OCI-LY1 (cell line): Measurements from ENCODE around the gene SLC9A9.
A peak's percentile ranks its signal among the peaks of the same experiment; 100 is the strongest.

Experiments
- H2AFZ ChIP-seq: fragments of 200-600 bp; sonication (generic), shearing (Covaris generic); 2 replicates; pipeline ENCODE4 v1.6.0; 2014; ENCODE audit warnings: antibody characterized with exemption, mild to moderate bottlenecking, low read length
- H3F3A ChIP-seq: fragments of 200-600 bp; sonication (generic), shearing (Covaris generic); 2 replicates; pipeline ENCODE4 v1.6.0; 2014; ENCODE audit warnings: mild to moderate bottlenecking, antibody characterized with exemption, low read length, moderate library complexity; ENCODE audit not compliant: insufficient read depth
- H3K27ac ChIP-seq: fragments of 200-600 bp; sonication (generic); 2 replicates; pipeline ENCODE4 v1.5.1; 2014; ENCODE audit warnings: low read length, mixed run types, mild to moderate bottlenecking, low read depth; ENCODE audit not compliant: poor library complexity, severe bottlenecking
- H3K27me3 ChIP-seq: fragments of 200-600 bp; sonication (generic); 2 replicates; pipeline ENCODE4 v1.6.0; 2014; ENCODE audit warnings: antibody characterized with exemption, mild to moderate bottlenecking, low read length, moderate library complexity; ENCODE audit not compliant: insufficient read depth
- H3K36me3 ChIP-seq: fragments of 200-600 bp; sonication (generic); 2 replicates; pipeline ENCODE4 v1.6.1; 2014; ENCODE audit warnings: mild to moderate bottlenecking, antibody characterized with exemption, low read length, moderate library complexity, mixed read lengths; ENCODE audit not compliant: insufficient read depth
- H3K4me1 ChIP-seq: fragments of 200-600 bp; sonication (generic); 2 replicates; pipeline ENCODE4 v1.5.1; 2014; ENCODE audit warnings: mild to moderate bottlenecking, low read length, moderate library complexity; ENCODE audit not compliant: insufficient read depth, severe bottlenecking
- H3K4me2 ChIP-seq: fragments of 200-600 bp; sonication (generic), shearing (Covaris generic); 2 replicates; pipeline ENCODE4 v1.6.1; 2014; ENCODE audit warnings: low read length
- H3K4me3 ChIP-seq: fragments of 200-600 bp; sonication (generic); 2 replicates; pipeline ENCODE4 v1.5.1; 2014; ENCODE audit warnings: low read length, low read depth, mild to moderate bottlenecking, mixed read lengths; ENCODE audit not compliant: poor library complexity, severe bottlenecking
- H3K79me2 ChIP-seq: fragments of 200-600 bp; shearing (Covaris generic); 2 replicates; pipeline ENCODE4 v1.6.1; 2016; ENCODE audit warnings: mixed run types, low read length, mixed read lengths; ENCODE audit not compliant: insufficient read depth
- H3K9ac ChIP-seq: fragments of 200-600 bp; sonication (generic), shearing (Covaris generic); 2 replicates; pipeline ENCODE4 v1.6.1; 2014; ENCODE audit warnings: mild to moderate bottlenecking, low read length, mixed read lengths
- H3K9me2 ChIP-seq: fragments of 200-600 bp; sonication (generic), shearing (Covaris generic); 2 replicates; pipeline ENCODE4 v1.6.1; 2014; ENCODE audit warnings: low read depth, mild to moderate bottlenecking, low read length, mixed read lengths
- H3K9me3 ChIP-seq: fragments of 200-600 bp; shearing (Covaris generic); 2 replicates; pipeline ENCODE4 v1.6.1; 2014; ENCODE audit warnings: low read length, mixed read lengths
- H4K20me1 ChIP-seq: fragments of 200-600 bp; sonication (generic), shearing (Covaris generic); 2 replicates; pipeline ENCODE4 v1.6.0; 2016; ENCODE audit warnings: mild to moderate bottlenecking, low read length; ENCODE audit not compliant: insufficient read depth
- EZH2 ChIP-seq: fragments of 200-600 bp; sonication (generic), shearing (Covaris generic); IDR thresholded peaks from 2 replicates; pipeline ENCODE4 v1.8.0; 2017; ENCODE audit warnings: borderline replicate concordance, mixed run types, mild to moderate bottlenecking, antibody characterized with exemption, low read length, moderate library complexity, mixed read lengths
- TF ChIP-seq, protein P1 (sequence below): fragments of 200-600 bp; sonication (generic), shearing (Covaris generic); IDR thresholded peaks from 2 replicates; pipeline ENCODE4 v1.5.1; 2017; ENCODE audit warnings: mild to moderate bottlenecking, antibody characterized with exemption, low read length, moderate library complexity, mixed read lengths

SLC9A9 gene

GRCh38 chr3:143503325-143503885 is 344.9 kb downstream of the SLC9A9 start:
- no peaks in the 10 kb centered on the region for H3F3A ChIP-seq
- H2AFZ ChIP-seq: no peak overlapping the region

GRCh38 chr3:143502081-143502480 is 346.2 kb downstream of the SLC9A9 start:
- H3K36me3 ChIP-seq: no peaks in the 10 kb centered on the region
- no peak overlapping the region for H3K4me3 ChIP-seq
- H3K4me1 ChIP-seq: no peaks in the 10 kb centered on the region
- no peaks in the 10 kb centered on the region for H3K27me3 ChIP-seq
- no peak overlapping the region for H2AFZ ChIP-seq
- no peaks in the 10 kb centered on the region for H3K79me2 ChIP-seq
- H3K4me2 ChIP-seq: no peak overlapping the region
- no peaks in the 10 kb centered on the region for H3F3A ChIP-seq
- H3K9me2 ChIP-seq: no peaks in the 10 kb centered on the region
- TF ChIP-seq, protein P1, sequence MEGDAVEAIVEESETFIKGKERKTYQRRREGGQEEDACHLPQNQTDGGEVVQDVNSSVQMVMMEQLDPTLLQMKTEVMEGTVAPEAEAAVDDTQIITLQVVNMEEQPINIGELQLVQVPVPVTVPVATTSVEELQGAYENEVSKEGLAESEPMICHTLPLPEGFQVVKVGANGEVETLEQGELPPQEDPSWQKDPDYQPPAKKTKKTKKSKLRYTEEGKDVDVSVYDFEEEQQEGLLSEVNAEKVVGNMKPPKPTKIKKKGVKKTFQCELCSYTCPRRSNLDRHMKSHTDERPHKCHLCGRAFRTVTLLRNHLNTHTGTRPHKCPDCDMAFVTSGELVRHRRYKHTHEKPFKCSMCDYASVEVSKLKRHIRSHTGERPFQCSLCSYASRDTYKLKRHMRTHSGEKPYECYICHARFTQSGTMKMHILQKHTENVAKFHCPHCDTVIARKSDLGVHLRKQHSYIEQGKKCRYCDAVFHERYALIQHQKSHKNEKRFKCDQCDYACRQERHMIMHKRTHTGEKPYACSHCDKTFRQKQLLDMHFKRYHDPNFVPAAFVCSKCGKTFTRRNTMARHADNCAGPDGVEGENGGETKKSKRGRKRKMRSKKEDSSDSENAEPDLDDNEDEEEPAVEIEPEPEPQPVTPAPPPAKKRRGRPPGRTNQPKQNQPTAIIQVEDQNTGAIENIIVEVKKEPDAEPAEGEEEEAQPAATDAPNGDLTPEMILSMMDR: no peak
- TF ChIP-seq EZH2: no peak
- H3K9me3 ChIP-seq: no peaks in the 10 kb centered on the region
- H3K27ac ChIP-seq: no peak overlapping the region
- H4K20me1 ChIP-seq: no peaks in the 10 kb centered on the region
- no peak overlapping the region for H3K9ac ChIP-seq

More at GRCh38 chr3:143503325-143503885, 344.9 kb downstream of the SLC9A9 start:
- Histone ChIP-seq H3K9me3 (no peaks in the 10 kb centered on the region), H3K27ac (no peak overlapping the region), H3K4me2 (no peak overlapping the region), H4K20me1 (no peaks in the 10 kb centered on the region), H3K4me1 (no peaks in the 10 kb centered on the region), H3K9me2 (no peaks in the 10 kb centered on the region), H3K27me3 (no peaks in the 10 kb centered on the region), H3K9ac (no peak overlapping the region), H3K79me2 (no peaks in the 10 kb centered on the region), H3K4me3 (no peak overlapping the region), H3K36me3 (no peaks in the 10 kb centered on the region)
- TF ChIP-seq, protein P1: no peak

- Histone ChIP-seq H4K20me1 (no peaks in the 10 kb centered on the region), H3K9ac (no peak overlapping the region), H3K9me2 (no peaks in the 10 kb centered on the region), H3K4me3 (no peak overlapping the region), H3K9me3 (no peaks in the 10 kb centered on the region), H3K36me3 (no peaks in the 10 kb centered on the region), H3K79me2 (no peaks in the 10 kb centered on the region), H3K27me3 (no peaks in the 10 kb centered on the region), H2AFZ (peak overlapping the region; percentile 66), H3K4me1 (no peaks in the 10 kb centered on the region), H3F3A (no peaks in the 10 kb centered on the region), H3K27ac (no peak overlapping the region), H3K4me2 (no peak overlapping the region)
- TF ChIP-seq EZH2: no peak
Measured at GRCh38 chr3:143497382-143497781, 350.9 kb downstream of the SLC9A9 start.

- H3K4me2 ChIP-seq: no peak overlapping the region
- H3K9me2 ChIP-seq: no peaks in the 10 kb centered on the region
- H3K9me3 ChIP-seq: no peaks in the 10 kb centered on the region
- H3F3A ChIP-seq: no peaks in the 10 kb centered on the region
- no peaks in the 10 kb centered on the region for H3K27me3 ChIP-seq
- no peaks in the 10 kb centered on the region for H3K4me1 ChIP-seq
- no peak overlapping the region for H3K4me3 ChIP-seq
- no peak overlapping the region for H2AFZ ChIP-seq
- H3K27ac ChIP-seq: no peak overlapping the region
- H3K36me3 ChIP-seq: no peaks in the 10 kb centered on the region
- H3K9ac ChIP-seq: no peak overlapping the region
- no peaks in the 10 kb centered on the region for H4K20me1 ChIP-seq
- no peaks in the 10 kb centered on the region for H3K79me2 ChIP-seq
- TF ChIP-seq, protein P1: no peak
- no peak for TF ChIP-seq EZH2
Measured at GRCh38 chr3:143496191-143496590, 352.1 kb downstream of the SLC9A9 start.
